SK-N-SH treated with all-trans-retinoic acid at 6 μM for 48 hours (cell line): Measurements from ENCODE around the gene ADARB2.

Experiments used
- CREB5 ChIP-seq: fragments of 250-450 bp; sonication (Bioruptor Pico); IDR thresholded peaks from 2 replicates; pipeline ENCODE4 v1.5.1; 2020; ENCODE audit warnings: low read depth, mild to moderate bottlenecking, moderate library complexity
- PATZ1 ChIP-seq: fragments of 250-450 bp; sonication (Bioruptor Pico); IDR thresholded peaks from 2 replicates; pipeline ENCODE4 v1.8.0; 2020; ENCODE audit warnings: mild to moderate bottlenecking, moderate library complexity, borderline replicate concordance
- TCF4 ChIP-seq: fragments of 250-450 bp; sonication (Bioruptor Pico); IDR thresholded peaks from 2 replicates; pipeline ENCODE4 v1.8.0; 2021; ENCODE audit warnings: mild to moderate bottlenecking, moderate library complexity, borderline replicate concordance
- ZNF8 ChIP-seq: fragments of 450-650 bp; formaldehyde crosslinking; IDR thresholded peaks from 2 replicates; pipeline ENCODE4 v1.5.0; 2020; ENCODE audit warnings: mild to moderate bottlenecking, moderate library complexity

GRCh38 chr10:1278306-1278705 lies 459.0 kb downstream of the ADARB2 start:
- peak; percentile 66; the same call in 1 of the 2 replicates for TF ChIP-seq TCF4
- TF ChIP-seq CREB5 (CRISPR knock-in tag), result no peak
- TF ChIP-seq PATZ1, result no peak
- TF ChIP-seq ZNF8 (CRISPR knock-in tag), result no peak
